HG03342 (cell line): ENCODE data around the gene FAM124B.

ENCODE experiments used
- ATAC-seq: cut with Tn5 transposase; IDR thresholded peaks from one replicate; pipeline ENCODE4 v1.9.1; 2021; ENCODE audit warnings: mild to moderate bottlenecking, moderate library complexity; ENCODE audit not compliant: unreplicated experiment

The FAM124B gene

GRCh38 chr2:224347176-224348051, 54.5 kb downstream of the FAM124B start:
- no peak for ATAC-seq

- no peak for ATAC-seq
Observed at GRCh38 chr2:224345492-224345891, 56.4 kb downstream of the FAM124B start.

GRCh38 chr2:224343226-224343625, 58.7 kb downstream of the FAM124B start:
- ATAC-seq: no peak

- no peak for ATAC-seq
Observed at GRCh38 chr2:224335991-224336390, 65.9 kb downstream of the FAM124B start.

- ATAC-seq: no peak
Observed at GRCh38 chr2:224334726-224335125, 67.2 kb downstream of the FAM124B start.

- no peak for ATAC-seq
Observed at GRCh38 chr2:224333726-224334482, 68.0 kb downstream of the FAM124B start.

- no peak for ATAC-seq
Observed at GRCh38 chr2:224331698-224332097, 70.2 kb downstream of the FAM124B start.

GRCh38 chr2:224328798-224329197, 73.1 kb downstream of the FAM124B start:
- ATAC-seq: no peak
